ENCODE data around the gene CD200R1L.

Gene CD200R1L

DNA sequence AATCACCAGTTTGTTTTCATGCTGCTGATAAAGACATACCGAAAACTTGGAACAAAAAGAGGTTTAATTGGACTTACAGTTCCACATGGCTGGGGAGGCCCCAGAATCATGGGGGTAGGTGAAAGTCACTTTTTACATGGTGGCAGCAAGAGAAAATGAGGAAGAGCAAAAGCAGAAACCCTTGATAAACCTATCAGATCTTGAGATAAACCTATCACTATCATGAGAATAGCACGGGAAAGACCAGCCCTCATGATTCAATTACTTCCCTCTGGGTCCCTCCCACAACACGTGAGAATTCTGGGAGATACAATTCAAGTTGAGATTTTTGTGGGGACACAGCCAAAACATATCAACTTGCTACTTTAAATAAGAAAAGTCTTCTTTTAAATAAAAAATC, 28.9 kb downstream of the CD200R1L start:
- no peak for DNase-seq

DNA sequence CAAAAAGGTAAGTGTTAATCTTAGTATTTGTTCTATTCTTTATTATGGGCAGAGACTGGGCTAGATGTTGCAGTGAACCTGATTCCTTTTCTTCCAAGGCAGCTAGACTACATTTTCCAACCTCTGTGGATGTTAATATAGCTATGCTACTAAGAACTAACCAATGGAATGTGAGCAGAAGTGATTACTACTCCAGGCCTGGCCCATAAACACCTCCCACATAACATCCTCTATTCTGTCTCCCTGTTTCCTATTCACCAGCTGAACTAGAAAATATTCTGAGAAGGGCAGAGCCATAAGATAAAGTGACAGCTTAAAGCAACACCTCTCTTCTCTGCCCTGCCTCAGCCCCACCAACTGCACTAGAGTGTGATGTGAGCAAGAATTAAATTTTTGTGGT, 29.4 kb downstream of the CD200R1L start:
- DNase-seq = peak; percentile 8

DNA sequence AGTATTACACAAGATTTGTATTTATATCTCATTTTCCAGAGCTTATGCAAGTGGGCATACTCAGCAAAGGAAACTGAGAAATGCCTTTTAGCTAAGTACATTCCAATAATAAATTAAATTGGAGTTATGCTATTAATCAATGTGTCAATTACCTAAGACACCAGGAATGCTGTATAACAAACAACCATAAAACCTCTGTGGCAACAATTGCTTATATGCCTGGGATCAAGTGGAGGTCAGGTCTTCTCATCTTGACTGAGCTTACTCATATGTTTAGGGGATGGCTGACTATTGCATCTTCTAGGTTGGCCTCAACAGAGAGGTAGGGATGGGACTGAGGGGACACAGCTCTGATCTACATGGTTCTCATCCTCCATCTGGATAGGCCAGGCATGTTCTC, 30.7 kb downstream of the CD200R1L start:
- peak; percentile 22 for DNase-seq

DNA sequence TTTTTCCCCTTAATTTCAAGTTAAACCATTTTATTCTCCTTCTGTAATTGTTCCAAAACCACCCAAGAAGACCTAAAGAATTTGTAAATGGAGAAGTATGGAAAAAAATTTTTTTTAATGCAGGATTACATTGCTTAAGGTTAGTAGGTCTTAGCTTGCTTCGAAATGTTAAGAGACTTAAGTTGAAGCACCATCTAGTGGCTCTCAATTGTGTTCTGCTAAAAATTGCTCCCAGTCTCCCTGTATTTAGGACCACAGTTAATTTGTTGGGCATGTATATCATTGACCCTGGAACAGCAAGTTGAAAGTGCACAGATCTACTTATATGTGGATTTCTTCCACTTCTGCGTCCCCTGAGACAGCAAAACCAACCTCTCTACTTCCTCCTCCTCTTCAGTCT, 32.4 kb downstream of the CD200R1L start:
- DNase-seq = peak; percentile 38

DNA sequence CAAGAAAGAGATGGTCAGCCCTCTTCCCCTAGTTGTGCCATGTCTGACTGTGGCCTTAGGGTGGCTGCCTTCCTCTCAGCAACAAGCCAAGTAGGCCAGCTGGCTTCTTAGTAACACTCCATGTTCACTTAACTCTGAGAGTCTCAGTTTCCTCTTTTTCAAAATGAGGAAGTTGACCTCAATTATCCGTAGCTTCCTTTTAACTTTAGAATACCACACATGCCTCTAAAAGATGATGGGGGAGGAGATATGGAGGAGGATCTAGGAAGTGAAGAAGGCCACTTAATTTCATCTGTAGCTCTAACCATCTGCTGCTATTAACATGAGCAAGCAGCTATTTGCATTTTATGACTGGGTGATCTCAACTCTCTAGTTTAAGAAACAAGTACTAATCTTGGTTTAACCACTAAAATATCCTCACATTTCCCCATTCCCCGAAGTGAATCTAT, 32.9 kb downstream of the CD200R1L start:
- no peak for DNase-seq

DNA sequence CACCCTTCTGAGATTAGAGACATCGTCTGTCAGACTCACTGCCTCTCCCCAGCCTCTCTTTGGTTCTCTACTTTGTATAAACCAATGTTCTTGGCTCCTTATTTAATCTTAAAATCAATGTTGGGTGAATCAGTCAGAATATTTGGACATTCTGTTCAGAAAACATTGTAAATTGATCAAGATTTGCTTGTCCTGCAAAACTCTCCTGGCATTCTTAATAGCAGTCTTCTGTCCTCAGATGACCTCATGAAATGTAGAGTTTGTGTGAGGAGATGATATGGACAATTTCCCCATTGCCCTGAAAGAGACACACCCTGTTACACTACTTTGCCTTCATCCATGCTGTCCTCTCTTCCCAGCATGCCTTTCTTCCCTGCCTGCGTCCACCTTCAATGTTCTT, 33.6 kb downstream of the CD200R1L start:
- no peak for DNase-seq

DNA sequence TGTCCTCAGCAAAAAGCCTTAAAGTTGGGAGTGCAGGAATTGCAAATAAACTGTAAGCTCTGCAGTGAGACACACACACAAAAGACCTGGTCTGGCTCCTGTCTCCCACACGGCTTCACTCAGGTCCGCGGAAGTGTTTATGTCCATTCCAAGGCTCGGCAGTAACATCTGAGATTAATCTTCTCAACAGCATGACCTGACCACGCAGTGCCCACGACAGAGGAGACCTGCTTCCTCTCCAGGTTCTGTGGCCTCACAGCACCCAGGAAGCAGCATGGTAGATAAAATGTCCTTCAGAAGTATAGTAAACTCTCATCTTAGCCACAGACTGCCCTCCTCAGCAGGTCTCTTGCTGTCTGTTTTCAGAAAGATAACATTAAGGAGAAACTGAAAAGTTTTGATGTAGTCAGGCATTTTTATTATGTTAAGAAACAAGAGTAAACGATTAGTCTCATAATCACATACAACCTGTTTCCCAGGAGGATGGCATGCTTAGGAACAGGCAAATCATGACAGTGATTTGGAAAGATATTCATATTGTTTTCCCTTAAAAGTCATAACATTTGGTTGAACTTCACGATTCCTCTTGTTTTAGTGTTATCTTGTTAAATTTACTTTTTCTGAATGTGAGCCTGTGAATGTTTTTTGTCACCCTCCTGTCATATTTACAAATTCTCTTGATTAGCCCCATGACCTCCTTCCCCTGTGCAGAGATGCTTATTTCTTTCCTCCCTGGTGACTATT, 34.6 kb downstream of the CD200R1L start:
- DNase-seq = no peak

DNA sequence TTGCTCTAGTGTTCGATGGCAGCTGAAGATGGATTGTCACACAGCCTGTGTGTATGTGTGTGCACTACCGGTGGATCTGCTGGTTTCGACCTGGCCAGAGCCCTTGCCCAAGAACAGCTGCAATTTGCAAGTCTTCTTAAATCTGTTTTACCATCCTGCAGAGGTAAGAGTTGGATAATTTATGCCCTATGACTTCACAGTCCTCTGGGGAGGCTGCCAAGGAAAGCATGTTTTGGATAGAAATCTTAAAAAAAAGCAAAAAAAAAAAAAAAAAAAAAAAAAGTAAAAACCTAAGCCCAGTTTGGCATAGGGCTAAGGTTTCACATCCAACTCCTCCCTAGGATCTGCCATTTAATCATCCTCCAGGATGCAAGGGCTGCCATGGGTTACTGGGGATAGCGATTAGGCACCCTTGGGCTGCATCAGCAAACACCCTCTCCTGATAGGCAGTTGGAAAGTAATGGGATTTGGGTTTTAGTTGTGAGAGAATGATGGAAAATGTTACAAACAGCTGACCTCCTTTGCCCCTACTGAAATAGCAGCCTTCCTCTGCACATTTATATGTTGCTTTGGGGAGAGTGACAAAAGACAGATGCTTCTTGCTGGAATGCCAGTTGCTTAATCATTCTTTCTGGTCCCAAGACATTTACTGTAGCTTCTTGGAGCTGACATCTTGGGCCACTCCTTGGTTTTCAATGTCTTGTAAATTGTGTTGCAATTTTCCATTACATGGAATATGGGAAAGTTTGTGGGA, 35.4 kb downstream of the CD200R1L start:
- DNase-seq = no peak

DNA sequence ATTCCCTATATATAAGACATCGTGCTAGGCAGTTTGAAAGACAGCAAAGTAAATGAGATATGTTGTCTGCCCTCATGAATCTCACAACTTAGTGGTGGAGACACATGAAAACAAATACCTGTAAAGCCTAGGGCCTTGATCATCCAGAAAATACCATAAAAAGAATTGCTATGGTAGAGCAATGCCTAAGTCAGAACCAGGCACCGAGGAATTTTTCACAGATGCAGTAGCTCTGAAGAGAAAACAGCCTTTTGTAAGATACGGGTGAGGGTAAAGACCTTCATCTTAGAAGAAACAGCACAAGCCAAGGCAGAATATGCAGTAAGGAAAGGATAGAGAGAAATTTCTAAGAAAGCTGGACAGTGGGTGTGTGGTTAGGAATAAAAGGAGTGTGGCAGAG, 36.1 kb downstream of the CD200R1L start:
- DNase-seq = no peak

DNA sequence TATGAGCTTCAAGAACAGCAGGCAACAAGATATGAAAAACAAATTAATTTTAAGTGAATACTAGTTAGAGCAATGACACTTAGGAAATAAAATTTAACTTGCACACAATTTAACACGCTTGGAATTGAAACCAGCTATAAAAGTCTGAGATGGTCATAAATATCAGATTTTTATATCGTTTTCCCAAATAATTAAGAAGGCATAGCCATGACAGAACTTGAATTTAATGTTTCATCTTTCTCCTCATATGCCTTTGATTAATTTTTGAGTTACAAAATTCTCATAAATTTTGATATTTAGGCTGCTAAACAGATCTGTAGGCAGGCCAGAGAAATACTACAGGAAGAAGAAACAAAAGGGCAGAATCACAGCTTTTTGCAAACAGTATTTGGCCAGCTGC, 38.5 kb downstream of the CD200R1L start:
- DNase-seq = no peak

DNA sequence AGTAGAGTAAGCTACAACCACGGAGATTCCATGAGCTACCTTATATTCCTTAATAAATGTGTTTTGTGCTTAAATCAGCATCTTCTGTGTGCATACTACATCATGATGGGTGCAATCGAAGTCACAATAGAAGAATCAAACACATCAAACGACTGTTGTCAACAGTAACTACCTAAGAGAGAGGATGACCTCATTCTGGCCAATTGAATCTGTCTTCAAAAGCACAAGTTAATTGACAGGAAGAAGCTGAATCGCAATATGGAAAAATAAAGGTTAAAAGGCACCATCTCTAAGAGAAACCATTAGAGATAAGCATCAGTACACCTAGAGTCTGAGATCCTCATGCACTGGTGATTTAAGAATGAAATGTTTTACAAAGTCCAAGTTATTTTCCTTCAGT, 39.0 kb downstream of the CD200R1L start:
- no peak for DNase-seq

DNA sequence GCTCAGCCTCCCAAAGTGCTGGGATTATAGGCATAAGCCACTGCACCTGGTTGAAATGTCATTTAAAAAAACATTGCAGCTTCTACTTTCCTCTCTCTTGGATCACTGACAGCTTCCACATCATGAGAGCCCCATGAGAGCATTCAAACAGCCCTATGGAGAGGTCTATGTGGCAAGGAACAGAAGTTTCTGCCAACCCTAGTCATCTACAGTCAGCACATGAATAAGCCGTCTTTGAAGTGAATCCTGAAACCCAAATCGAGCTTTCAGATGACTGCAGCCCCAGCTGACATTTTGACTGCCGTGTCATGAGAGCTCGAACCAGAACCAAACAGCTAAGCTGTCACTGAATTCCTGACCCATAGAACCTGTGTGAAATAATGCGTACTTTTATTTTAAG, 39.8 kb downstream of the CD200R1L start:
- DNase-seq = no peak

DNA sequence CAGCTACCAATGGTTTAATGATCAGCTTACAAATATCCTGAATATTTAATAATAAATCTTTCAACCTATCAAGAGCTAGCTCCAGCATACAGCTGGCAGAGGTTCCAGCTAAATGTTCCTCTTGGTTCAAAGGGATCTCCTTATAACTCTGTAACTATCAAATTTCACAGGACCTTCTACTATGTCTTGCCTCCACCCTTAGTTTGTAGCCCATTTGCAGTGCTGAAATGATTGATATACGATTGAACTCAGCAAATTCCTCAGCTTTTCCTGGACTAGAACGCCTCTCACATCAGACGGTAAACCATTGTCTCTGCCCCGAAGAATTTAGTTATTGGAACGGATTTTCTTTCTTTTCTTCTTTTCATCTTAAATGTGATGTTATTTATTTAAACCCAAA, 41.5 kb downstream of the CD200R1L start:
- DNase-seq = no peak

DNA sequence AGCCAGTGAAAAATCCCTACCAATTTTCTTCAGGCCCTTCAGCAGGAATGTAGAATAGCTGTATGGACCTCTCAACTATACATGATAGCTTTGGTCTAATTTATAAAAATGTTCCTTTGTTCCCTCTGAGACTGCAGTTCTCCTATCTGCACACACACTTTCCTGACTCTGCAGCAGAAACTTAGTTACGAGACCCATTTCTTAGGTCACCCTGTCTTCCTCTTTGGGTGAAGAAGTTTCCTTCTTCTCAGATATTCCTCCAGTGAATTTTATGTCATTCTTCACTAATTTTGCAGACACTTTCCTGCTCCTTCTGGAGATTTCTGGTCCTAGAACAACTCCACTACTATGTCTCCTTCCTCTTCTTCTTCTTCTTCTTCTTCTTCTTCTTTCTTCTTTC, 42.6 kb downstream of the CD200R1L start:
- no peak for DNase-seq

DNA sequence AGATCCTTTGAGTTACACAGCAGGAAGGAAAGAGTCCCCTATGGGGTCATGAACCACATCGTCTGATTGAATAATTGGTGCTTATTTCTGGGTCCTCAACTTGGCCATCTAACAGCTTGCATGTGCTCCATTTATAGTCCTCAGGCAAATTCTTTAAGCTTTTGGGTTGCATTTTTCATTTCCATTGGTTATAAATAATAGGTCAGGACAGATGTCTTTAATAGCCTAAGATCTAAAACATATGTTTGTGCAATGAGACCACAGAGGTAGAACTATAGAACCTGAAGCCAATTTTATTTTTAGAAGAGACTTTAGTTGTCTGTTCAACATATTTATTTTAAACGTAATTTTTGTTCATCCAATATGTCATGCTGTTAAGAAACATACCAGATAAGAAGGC, 43.2 kb downstream of the CD200R1L start:
- DNase-seq = no peak

DNA sequence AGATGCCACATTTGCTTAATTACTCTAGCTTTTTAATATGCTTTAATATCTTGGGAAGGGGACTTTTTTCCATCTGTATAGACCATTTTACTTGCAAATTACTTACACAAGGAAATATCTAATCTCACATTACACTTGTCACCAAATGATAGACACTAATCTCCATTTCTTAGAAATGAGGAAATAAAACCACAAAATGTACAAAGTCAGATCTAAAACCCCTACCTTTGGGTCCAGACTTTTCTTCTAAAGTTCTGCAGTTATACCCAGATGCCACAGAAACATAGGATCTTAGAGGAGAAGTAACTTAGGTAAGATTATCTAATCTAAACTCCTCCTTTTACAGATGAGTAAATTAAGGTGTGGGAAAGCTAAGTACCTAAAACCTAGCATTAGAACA, 44.3 kb downstream of the CD200R1L start:
- no peak for DNase-seq

DNA sequence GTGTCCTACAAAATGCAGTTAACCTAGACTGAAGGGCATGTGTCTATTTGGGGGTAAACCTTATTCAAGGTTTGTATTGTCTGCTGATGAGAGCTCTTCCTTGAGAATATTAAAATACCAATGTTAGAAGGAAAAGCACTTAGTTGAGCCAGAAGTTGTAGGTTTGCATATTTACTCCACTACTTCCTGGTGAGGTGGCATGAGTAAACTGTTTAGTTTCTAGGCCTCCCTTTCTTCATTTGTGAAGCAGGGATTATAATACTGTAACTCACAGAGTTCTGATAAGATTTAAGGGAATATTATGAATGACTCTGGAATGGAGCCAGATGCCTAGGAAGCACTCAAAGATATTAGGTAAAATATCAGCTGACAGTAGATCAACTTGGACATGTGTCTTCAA, 46.7 kb downstream of the CD200R1L start:
- DNase-seq = no peak

DNA sequence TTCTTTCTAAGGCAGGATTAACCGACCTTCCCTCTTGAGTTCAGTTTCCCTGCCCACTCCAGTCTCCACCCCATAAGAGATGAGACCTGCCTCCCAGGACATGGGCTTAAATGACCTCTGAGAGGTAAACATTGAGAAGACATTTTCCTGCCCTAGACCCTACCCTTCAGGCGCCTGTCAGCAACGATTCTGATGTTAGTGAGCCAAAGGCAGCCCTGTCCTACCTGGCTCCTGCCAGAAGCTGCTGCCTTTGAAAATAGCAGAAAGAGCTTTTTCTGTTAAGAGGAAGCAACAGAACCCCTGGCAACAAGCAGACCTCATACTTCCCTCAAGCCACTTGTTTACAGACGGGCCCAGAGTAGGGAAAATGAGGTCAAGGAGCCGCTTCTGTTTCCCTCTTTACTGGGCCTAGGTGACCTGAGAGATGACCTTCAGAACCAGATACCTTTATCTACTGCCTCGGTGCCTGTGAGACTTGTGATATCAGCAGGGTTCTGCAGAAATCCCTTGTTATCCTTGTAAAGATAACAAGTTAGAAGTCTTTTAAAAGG, 52.0 kb downstream of the CD200R1L start:
- no peak for DNase-seq

DNA sequence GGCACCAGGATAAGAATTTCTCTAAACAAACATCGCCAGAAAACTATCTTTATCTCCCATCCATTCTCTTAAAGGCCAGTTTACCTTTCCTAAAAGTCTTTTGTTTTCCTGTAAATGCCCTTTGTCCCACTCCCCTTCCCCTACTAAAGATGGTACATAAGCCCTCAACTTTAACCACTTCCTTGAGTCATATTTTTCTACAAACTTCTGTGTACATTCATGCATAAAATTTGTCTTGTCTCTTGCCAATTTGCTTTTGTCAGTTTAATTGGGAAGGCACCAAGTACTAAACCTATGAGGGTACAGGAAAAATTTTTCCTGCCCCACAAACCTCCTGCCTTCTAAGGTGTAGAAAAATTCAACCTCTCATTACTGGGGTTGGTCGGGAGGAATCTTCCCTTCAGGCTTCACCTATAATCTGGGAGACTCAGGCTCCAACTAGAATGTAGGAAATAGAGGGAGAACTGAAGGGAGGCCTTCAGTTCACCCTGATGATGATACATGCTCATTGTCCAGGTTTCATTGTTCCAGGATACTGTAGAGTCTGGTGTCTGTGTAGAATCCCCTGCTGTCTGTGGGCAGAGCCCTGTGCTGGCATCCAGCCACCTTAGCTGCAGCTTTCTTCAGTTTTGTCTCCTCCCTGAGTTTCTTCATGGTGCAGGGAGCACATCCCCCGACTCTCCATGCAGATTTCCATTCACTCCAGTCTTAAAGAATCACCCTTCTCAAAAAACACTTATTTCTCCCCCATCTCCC, 53.2 kb downstream of the CD200R1L start:
- peak; percentile 46 for DNase-seq

DNA sequence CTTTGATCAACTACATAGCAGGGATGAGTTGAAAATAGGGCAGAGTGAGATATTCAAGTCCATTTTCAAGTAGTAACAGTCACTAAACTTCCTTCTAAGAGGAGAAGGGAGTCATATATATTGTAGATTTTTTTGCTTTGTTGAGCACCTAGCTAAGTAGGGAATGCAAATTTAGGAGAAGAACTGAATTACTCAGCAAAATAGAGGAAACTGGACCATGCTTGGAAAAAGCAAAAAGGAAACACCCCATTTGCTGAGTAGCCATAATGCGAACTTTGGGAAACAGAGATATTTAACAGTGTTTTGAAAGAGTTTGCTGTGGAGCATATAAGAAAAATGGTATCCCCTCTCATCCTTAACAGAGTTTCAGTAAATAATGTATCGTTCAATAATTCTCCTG, 54.9 kb downstream of the CD200R1L start:
- DNase-seq = no peak

DNA sequence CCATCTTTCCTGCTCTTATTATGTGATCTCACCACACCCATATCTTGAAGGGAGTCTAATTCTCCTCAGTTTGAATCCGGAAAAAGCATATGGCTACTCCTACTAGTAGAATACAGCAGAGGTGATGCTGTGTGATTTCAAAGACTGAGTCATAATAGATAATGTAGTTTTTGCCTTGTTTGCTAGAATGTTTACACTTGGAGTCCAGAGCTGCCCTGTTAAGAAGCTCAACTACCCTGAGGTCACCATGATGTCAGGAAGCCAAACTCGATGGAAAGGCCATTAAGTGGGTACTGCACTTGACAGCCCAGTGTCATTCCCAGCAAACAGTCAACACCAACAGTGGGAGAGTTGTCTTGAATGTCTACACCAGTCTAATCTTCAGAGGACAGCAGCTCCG, 56.9 kb downstream of the CD200R1L start:
- DNase-seq = no peak

DNA sequence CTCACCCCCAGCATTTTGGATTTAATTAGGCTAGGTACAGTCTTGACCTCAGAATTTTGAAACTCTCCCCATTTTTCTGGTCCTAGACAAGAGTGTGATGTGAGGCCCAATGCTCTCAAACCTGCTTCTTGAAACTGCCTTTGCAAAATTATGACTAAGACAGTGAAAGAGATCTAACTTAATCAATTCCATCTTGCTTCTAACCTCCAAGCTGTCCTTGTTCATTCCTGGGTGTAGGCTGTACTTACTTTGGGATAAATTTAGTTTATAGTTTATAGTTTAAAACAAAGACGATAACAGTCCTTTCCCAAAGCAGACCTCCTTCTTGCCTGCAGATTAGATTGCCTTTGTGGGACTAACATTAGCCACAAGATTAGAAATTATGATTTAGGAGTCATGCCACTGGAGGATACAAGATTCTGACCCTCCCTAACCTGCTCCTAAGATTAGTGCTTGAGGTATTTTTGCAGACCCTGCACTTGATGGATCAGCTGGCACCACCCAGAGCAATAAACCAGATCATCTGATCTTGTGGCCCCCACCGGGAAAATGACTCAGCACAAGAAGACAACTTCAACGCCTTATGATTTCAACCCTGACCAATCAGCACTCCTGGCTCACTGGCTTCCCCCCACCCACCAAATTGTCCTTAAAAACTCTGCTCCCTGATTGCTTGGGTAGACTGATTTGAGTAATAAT, 59.6 kb downstream of the CD200R1L start:
- DNase-seq = no peak

DNA sequence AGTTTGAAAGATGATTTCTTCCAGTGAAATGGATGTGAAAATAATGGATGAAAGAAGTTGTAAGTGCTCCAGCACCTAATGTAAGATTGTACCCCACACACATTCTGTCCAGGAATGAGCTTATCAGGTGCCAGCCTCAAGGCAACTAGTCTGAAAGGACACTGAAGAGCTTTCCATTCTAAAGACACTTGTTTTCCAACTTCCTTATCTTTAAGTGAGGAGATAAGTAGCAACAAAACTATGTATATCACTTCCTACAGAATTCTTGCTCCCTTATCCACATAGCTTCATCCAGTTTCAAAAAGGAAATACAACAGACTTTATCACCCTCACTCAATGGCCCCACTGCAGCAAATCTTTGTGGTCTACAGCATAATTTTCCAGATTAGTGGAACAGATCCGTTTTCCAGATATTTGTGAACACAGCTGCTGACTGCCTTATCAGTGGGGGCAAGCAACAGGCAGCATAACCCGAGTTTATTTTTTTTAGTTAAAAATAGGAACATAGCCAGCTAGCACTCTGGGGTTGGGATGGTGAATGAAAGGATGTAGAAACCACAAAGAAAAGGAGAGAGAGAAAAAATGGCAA, 60.6 kb downstream of the CD200R1L start:
- no peak for DNase-seq
